ENCODE results near the gene ITGA2.

The ITGA2 gene

DNA sequence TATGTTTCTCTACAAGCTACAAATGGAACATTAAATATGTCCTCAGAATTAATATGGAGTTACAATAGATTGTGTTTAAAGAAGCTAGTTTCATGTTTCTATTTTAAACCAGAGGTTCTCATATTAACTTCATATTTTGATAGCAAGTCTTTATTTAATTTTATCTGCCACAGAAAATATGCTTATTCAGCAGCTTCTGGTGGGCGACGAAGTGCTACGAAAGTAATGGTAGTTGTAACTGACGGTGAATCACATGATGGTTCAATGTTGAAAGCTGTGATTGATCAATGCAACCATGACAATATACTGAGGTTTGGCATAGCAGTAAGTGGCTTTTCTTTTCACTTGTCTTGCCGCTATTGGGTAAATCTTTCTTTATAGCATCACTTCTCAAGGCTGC lies 66.2 kb downstream of the ITGA2 start:
- no peak for DNase-seq (ENCODE audit: low spot score)

- no peak for DNase-seq (ENCODE audit: low spot score)
Measured at GRCh38 chr5:53059281-53059680, 70.1 kb downstream of the ITGA2 start.

- DNase-seq (ENCODE audit: low spot score) = no peak
Measured at GRCh38 chr5:53063176-53063575, 74.0 kb downstream of the ITGA2 start.

GRCh38 chr5:53063791-53064190 lies 74.6 kb downstream of the ITGA2 start:
- DNase-seq (ENCODE audit: low spot score) = no peak

DNA sequence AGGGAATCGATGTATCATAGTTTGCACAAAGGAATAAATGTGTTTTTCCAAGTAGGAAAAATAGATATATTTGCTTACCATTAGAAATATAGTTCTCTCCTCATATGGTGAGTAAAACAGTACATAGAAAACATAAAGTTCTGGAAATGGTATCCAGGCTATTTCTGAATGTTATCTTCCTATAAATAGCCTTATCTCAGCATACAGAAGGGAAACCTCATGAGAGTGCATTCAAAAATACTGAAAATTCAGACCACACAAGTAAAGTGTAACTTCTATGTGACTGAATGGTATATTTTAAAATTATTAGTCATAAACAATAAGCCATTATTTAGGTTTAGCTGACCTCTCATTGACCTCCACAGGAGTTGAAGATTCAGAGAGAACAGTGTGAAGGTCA lies 76.9 kb downstream of the ITGA2 start:
- DNase-seq (ENCODE audit: low spot score) = no peak

DNA sequence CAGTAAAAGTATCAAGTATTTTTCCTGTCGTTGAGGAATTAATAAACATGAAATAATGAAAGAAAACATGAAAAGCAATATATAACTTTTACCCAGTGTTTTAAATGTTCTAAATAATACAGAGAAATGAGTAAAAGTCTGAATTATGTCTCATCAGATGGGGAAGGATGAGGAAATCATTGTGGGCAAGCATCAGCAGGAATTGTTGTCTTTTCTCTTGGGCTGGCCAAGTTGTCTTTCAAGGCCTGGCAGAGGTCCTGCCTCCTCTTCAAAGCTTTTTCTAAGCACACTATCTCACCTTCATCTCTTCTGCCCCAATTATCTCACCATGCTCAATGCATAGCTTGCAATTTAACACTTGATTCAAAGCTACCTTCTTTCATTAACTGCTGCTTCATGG lies 78.5 kb downstream of the ITGA2 start:
- no peak for DNase-seq (ENCODE audit: low spot score)

GRCh38 chr5:53068291-53068836 lies 79.2 kb downstream of the ITGA2 start:
- no peak for DNase-seq (ENCODE audit: low spot score)

- DNase-seq (ENCODE audit: low spot score) = no peak
Measured at GRCh38 chr5:53069626-53070025, 80.5 kb downstream of the ITGA2 start.

DNA sequence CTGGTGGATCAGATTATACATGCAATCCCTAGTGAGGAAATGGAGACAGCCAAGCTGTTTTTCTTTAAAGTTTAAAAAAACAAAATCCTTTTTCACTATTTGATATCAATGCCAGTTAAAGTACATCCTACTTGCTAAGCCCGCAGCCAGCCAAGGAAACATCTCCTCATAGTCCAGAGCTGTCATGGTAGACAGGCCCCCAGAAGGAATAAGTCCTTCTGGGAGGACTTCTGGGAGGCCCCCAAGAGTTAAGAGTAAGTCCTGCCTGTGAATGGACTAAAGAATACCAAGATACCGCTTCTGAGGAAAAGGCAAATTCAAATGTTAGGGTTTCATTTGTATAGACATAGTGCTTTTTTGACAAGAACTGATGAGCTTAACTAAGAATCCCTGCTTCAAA lies 82.1 kb downstream of the ITGA2 start:
- DNase-seq (ENCODE audit: low spot score) = no peak

DNA sequence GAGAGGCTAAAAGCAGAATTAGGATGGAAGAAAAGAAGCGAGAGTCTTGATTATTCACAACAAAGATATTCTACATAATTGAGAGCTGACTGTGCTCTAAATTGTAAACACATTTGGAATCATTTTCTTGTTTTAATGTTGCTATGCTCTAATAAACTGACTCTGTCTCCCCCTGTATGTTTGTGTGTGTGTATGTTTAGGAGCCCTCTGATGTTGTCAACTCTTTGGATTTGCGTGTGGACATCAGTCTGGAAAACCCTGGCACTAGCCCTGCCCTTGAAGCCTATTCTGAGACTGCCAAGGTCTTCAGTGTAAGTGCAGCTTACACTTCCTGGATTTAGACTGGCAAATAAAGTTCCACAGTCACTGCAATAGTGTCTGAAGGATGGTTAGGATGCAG lies 82.6 kb downstream of the ITGA2 start:
- no peak for DNase-seq (ENCODE audit: low spot score)

DNA sequence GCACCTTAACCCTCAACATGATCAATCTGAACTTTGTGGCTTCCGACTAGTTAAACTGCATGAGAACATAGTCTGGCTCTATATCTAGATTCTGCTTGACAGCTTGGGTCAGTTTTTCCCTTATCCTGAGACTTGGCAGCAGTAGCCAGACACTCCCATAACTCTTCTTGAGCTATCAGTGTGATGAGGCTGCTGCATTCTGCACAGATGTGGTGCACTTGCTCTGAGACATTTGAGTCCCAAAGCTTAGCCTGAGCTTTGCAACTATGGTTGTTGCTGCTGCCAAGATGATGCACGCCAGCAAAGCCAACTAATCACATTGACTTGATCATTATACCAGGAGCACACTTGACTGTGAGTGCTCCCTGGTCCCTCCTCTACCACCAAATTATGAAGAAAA lies 84.2 kb downstream of the ITGA2 start:
- DNase-seq (ENCODE audit: low spot score) = no peak

GRCh38 chr5:53076014-53076583 lies 86.9 kb downstream of the ITGA2 start:
- no peak for DNase-seq (ENCODE audit: low spot score)

DNA sequence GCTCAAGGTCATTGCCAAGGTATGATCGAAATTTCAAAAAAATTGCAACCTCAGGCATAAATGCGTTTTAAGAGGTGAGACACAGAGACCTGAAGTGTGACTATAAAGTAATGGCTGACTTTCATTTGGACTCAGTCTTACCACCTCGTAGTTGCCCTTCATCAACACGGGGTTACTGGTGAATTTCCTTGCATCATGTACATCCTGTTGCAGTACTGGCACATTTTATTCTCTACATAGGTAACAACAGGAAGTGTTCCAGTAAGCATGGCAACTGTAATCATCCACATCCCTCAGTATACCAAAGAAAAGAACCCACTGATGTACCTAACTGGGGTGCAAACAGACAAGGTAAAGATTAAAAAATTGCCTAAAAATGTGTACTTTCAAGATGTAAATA lies 91.1 kb downstream of the ITGA2 start:
- no peak for DNase-seq (ENCODE audit: low spot score)

DNA sequence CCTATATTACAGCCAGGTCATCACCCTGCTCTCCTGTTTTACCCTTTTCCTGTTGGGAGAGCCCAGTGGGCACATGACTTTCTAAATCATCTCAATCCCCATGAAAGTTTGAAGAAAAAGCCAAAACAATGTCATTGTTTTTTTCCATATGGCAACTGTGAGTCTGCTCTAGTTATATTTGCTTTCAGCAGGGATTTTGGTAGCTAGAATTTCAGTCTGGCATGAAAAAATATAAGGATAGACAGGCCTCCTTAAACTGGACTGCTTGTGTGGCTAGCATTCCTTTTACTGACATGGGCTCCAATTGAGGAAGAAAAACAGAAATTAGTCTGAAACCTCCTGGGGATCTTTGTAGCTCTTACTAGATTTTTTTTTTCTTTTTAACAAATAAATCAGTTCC lies 94.8 kb downstream of the ITGA2 start:
- DNase-seq (ENCODE audit: low spot score) = no peak

- DNase-seq (ENCODE audit: low spot score) = no peak
Measured at GRCh38 chr5:53084546-53085255, 95.5 kb downstream of the ITGA2 start.

- DNase-seq (ENCODE audit: low spot score) = peak; percentile 49
Measured at GRCh38 chr5:53087171-53087570, 98.0 kb downstream of the ITGA2 start.

DNA sequence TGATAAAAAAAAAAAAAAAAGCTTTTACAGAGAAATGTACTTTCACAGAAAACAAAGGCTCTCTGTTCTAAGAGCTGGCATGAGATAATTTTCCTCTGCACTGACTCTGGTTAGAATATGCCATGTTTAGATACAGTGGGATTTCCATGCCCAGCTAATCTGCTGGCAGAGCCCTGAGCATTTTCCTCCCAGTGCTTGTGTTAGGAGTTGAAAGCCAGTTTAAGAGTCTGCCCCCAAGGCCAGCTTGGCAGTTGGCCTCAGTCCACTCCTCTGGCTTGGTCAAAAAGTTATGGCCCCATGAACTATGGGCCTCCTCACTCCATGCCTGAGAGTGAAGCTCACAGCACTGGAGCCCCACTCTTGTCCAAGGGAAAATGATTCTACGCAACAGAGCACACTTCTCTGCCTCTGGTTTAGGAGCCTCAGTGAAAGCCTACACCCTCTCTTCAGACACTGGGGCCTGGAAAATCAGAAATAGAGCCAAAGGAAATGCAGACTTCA lies 98.5 kb downstream of the ITGA2 start:
- peak; percentile 81 for DNase-seq (ENCODE audit: low spot score)

- DNase-seq (ENCODE audit: low spot score) = no peak
Measured at GRCh38 chr5:53089481-53089991, 100.4 kb downstream of the ITGA2 start.

- DNase-seq (ENCODE audit: low spot score) = no peak
Measured at GRCh38 chr5:53090229-53090628, 101.1 kb downstream of the ITGA2 start.

- no peak for DNase-seq (ENCODE audit: low spot score)
Measured at GRCh38 chr5:53091289-53091688, 102.1 kb downstream of the ITGA2 start.

GRCh38 chr5:53092242-53092641 lies 103.1 kb downstream of the ITGA2 start:
- DNase-seq (ENCODE audit: low spot score) = no peak

DNA sequence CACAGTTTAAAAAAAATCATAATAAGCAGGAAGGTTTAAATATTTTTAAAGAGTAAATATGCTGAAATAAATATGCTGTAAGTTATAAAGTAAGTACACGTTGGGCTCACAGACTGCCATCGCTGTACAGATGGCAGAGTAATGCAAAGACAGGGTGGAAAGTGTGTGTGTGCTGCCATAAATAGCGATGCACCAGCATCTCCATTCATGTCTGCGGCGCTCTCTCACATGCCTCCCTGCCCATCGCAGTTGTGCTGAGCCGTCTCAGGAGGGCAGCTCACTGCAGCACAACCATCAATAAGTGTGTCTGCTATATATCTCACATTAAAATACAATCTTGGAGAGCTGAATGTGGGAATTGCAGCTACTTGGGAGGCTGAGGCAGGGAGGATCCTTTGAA lies 106.1 kb downstream of the ITGA2 start:
- peak; percentile 31 for DNase-seq (ENCODE audit: low spot score)

DNA sequence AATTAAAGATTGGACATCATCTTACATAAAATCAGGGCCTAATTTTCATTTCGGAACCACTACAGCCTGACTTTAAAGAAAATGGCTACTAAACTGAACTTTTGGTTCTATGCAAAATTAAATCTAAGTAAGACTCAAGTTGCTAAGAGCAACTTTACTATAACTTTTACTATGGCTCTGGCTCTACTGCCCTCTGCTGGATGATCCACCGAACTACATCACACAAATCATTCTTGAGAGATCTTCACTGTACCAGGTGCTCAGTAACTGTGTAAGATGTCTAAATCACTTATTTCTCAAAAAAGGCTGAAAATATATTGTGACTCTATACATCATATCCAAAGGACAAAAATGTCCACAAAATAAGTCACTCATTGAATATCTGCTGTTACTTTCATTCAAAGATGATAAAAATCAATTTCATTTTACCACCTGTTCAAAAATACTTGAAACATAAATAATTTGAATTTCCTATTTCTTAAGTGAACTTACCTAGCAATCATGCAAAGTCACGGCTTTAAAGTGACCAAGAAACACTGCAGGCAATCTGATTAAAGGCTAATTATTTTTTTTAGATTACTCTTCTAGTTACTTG lies 106.9 kb downstream of the ITGA2 start:
- DNase-seq (ENCODE audit: low spot score) = peak; percentile 80

All from Ammon's horn (tissue), 1 donor.